ENCODE measurements around the gene SH3BP2.

SH3BP2 gene

GRCh38 chr4:2843941-2844584, 51.2 kb downstream of the SH3BP2 start:
- DNase-seq (ENCODE audit: low read depth), result peak; percentile 60

DNA sequence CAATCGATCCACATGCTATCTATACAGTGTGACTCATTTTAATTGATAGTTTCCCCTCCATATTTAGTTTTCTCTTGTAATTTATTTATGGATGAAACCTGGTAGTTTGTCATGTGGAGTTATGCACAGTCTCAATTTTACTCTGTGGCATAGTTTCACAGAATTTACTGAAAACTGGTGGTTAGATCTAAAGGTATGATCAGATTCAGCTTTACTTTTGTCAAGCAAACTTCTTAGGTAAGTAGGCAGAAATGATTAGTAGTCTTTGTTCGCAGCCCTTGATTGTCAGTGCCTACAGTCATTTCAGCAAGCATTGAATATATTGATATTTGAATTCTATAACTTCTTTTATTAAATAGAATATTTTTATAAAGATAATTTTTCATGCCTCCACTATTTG, 53.3 kb downstream of the SH3BP2 start:
- TF ChIP-seq, protein P1, sequence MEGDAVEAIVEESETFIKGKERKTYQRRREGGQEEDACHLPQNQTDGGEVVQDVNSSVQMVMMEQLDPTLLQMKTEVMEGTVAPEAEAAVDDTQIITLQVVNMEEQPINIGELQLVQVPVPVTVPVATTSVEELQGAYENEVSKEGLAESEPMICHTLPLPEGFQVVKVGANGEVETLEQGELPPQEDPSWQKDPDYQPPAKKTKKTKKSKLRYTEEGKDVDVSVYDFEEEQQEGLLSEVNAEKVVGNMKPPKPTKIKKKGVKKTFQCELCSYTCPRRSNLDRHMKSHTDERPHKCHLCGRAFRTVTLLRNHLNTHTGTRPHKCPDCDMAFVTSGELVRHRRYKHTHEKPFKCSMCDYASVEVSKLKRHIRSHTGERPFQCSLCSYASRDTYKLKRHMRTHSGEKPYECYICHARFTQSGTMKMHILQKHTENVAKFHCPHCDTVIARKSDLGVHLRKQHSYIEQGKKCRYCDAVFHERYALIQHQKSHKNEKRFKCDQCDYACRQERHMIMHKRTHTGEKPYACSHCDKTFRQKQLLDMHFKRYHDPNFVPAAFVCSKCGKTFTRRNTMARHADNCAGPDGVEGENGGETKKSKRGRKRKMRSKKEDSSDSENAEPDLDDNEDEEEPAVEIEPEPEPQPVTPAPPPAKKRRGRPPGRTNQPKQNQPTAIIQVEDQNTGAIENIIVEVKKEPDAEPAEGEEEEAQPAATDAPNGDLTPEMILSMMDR (IDR thresholded peaks at IDR 0.05; ENCODE audit: low read depth, low read length), result no peak
- TF ChIP-seq MAX (IDR thresholded peaks at IDR 0.05; ENCODE audit: low read depth, low read length), result no peak
- no peak overlapping the region for H3K4me3 ChIP-seq (ENCODE audit: low read depth, low read length)
- no peak for DNase-seq (ENCODE audit: low read depth)

More at GRCh38 chr4:2843941-2844584, 51.2 kb downstream of the SH3BP2 start:
- peak overlapping the region; percentile 84 for H3K4me3 ChIP-seq (ENCODE audit: low read depth, low read length)
- TF ChIP-seq MYC (IDR thresholded peaks at IDR 0.05; ENCODE audit: low read depth, low read length) (no peak), POLR2A (IDR thresholded peaks at IDR 0.05; ENCODE audit: extremely low read depth, insufficient read length) (no peak), MAX (IDR thresholded peaks at IDR 0.05; ENCODE audit: low read depth, low read length) (no peak)
- TF ChIP-seq, protein P1 (IDR thresholded peaks at IDR 0.05; ENCODE audit: low read depth, low read length), result no peak

GRCh38 chr4:2847302-2847871, 54.5 kb downstream of the SH3BP2 start:
- H3K4me3 ChIP-seq (ENCODE audit: low read depth, low read length), result no peak overlapping the region
- no peak for DNase-seq (ENCODE audit: low read depth)
- no peak for TF ChIP-seq MYC (IDR thresholded peaks at IDR 0.05; ENCODE audit: low read depth, low read length)
- no peak for TF ChIP-seq POLR2A (IDR thresholded peaks at IDR 0.05; ENCODE audit: extremely low read depth, insufficient read length)
- TF ChIP-seq MAX (IDR thresholded peaks at IDR 0.05; ENCODE audit: low read depth, low read length), result no peak
- TF ChIP-seq, protein P1 (IDR thresholded peaks at IDR 0.05; ENCODE audit: low read depth, low read length), result no peak

- H3K4me3 ChIP-seq (ENCODE audit: low read depth, low read length), result no peak overlapping the region
- DNase-seq (ENCODE audit: low read depth), result no peak
- TF ChIP-seq POLR2A (IDR thresholded peaks at IDR 0.05; ENCODE audit: extremely low read depth, insufficient read length) (no peak), MYC (IDR thresholded peaks at IDR 0.05; ENCODE audit: low read depth, low read length) (no peak), MAX (IDR thresholded peaks at IDR 0.05; ENCODE audit: low read depth, low read length) (no peak)
- TF ChIP-seq, protein P1 (IDR thresholded peaks at IDR 0.05; ENCODE audit: low read depth, low read length), result no peak
These were observed 55.6 kb downstream of the SH3BP2 start for GRCh38 chr4:2848449-2848848.

DNA sequence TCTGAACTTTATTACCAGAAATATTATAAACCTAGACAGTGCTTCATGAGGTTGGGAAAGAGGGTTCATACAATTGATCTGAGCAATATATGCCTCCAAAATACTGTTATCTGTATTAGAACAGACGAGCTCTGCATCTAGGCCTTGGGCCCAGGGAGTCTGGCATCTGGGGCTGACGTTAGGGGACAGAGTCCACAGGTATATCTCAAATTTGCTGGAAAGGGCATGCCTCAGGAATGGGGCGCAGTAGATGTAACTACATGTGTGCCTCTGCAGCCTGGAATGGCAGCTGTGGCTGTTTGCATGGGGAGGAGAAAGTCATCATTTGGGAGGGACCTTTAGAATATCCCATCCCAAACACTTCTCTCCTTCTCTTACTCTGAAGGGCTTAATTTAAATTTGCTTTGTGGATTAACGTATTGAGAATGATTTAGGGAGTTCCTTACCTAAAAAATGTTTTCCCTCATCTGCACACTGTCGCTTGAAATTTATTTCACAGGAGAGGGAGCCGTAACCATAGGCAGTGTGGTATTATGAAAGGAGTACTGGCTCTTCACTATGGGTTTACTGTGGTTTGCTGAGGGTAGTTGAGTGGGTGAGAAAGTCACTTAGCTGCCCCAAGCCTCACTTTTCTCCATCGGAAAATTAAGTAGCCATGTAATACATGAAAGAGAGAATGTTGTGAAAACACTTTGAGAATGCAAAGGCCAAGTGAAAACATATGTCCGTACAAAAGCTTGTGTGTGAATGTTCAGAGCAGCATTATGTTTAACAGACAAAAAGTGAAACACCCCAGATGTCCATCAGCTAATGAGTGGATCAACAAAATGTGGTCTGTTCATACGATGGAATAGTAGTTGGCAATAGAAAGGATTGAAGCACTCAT, 56.6 kb downstream of the SH3BP2 start:
- TF ChIP-seq POLR2A (IDR thresholded peaks at IDR 0.05; ENCODE audit: extremely low read depth, insufficient read length) (no peak), MYC (IDR thresholded peaks at IDR 0.05; ENCODE audit: low read depth, low read length) (no peak), MAX (IDR thresholded peaks at IDR 0.05; ENCODE audit: low read depth, low read length) (no peak)
- TF ChIP-seq, protein P1 (IDR thresholded peaks at IDR 0.05; ENCODE audit: low read depth, low read length), result no peak
- H3K4me3 ChIP-seq (ENCODE audit: low read depth, low read length), result no peak overlapping the region

More for the DNA sequence above, 56.6 kb downstream of the SH3BP2 start:
- DNase-seq (ENCODE audit: low read depth), result no peak

All from NB4 (cell line).